Measurements from ENCODE around the gene FCHSD1.
A peak's percentile ranks its signal among the peaks of the same experiment; 100 is the strongest.

Gene FCHSD1

DNA sequence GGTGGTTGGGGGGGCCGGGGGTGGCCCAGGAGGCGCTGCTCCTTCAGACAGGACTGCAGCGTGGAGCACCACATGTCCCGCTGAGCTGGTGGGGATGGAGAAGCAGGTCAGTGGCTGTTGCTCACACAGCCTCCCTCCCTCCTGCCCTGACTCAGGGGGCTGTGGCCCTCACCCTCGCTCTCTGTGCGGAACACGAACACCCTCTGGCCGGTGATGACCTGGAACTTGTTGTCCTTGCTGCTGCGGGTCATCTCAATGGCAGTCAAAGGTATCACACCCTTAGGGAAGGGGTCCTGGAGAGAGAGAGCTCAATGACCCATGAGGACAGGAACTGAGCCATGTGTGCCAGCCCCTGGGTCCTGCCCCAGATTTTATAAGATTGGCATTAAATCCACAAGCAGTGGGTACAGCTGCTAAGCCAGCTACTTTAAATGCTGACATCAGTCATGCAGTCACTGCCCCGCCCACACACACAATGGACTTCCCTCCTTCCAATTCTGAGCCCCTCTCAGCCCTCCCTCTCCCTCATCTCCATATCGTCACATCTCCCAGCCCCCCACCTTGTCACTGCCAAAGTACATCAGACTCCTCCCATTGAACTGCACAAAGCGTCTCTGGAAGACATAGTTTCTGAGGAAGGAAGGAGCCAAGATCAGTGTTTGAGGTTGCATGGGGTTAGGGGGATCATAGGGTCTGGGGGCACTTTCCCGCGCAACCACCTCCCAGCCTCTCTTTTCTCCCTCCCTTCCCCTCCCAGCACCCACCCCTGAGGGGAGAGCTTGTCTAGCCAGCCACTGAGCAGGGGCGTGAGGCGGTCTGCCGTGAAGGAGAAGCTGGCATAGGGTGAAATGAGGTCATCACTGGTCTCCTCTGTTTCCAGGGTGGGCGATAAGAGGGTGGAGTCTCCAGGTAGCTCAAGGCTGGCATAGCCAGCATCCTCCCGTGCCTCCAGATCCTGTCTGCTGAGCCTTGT lies 21.9 kb upstream of the FCHSD1 start:
- DNase-seq = no peak

DNA sequence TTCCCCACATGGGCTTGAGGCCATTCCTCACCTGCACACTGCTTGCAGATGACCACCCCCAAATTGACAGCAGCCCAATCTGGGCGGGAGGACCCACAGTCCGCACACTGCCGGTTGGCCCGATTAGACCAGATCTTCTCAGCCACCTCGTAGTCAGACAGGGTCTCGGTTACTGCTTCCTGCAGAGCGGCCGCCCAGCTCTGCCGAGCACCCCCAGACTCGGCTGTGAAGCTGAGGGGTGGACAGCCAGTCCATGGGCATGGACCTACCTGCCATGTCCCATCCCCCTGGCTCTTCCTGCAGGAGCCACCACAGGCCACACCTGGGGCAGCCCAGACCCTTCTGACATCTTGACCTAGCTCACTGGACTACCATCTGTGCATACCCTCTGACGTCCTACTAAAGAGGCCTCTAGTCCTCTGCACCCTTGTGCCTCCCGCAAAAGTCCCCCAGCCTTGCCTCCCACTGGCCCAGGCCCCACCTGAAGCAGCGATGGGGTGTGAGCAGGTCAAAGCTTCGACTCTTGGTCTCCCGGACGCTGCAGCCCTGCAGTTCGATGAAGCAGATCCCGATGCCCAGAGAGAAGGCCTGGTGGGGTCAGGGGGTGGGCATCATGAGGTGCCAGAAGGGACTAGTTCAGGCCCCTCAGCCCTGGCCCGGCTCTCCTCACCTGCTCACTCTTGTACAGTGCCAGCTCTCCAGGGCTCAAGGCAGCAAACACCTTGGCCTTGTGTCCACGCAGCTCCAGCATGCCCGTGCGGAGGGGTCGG lies 21.0 kb upstream of the FCHSD1 start:
- no peak for DNase-seq

GRCh38 chr5:141669520-141669919 lies 18.3 kb upstream of the FCHSD1 start:
- DNase-seq = no peak

- no peak for DNase-seq
These were observed 17.5 kb upstream of the FCHSD1 start for GRCh38 chr5:141668601-141669265.

GRCh38 chr5:141665995-141666940 lies 15.1 kb upstream of the FCHSD1 start:
- no peak for DNase-seq

DNA sequence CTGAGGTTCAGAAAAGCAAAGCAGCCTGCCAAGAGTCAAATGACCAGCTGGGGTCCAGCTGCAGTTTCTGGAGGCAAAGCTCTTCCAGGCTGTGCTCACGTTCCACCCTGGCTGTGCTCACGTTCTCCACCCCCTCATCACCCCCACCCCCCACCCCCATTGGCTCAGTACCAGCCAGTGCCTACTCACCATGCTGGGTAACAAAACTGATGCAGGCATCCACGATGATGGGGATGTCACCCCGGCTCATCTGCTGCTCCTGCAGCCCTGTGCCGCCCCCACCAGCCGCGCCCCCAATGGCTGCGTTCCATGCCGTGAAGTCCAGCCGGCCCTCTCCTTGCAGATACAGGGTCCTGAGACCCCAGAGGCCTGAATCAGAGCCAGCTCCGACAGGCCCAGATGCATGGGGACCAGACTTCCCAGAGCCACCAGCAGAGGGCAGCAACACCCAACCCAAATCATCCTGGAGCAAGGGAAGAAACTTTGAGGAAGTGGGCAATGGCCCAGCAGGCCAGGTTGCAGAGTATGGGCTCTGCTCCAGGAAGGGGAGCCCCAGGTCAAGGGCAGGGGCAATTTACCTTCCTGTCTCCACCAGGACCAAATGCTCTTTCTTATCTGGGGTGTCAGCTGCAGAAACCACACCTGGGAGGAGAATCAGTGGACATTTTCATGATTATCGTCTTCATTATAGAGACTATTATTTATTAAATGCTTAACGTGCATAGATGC lies 13.7 kb upstream of the FCHSD1 start:
- DNase-seq = peak; percentile 78

GRCh38 chr5:141663506-141663905 lies 12.3 kb upstream of the FCHSD1 start:
- DNase-seq = no peak

DNA sequence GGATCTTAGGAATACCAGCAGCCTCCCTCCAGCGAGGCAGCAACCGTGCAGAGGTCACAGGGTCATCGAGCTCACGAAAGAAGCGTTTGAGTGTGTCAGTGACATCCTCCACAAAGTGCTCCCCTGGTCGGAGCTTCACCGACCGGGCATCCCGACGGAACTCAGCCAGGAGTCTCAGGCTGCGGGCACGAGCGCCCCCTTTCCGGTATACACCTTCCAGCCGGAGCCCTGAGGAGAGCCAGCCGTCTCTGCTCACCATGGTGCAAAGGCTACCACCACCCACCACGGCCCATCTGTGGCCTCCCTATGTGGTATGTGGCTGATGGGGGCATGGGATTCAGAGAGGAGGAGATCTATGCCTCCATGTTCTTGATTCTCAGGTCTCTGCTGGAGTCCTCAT lies 10.8 kb upstream of the FCHSD1 start:
- no peak for DNase-seq

- no peak for DNase-seq
These were observed 6.8 kb upstream of the FCHSD1 start for GRCh38 chr5:141657937-141658545.

DNA sequence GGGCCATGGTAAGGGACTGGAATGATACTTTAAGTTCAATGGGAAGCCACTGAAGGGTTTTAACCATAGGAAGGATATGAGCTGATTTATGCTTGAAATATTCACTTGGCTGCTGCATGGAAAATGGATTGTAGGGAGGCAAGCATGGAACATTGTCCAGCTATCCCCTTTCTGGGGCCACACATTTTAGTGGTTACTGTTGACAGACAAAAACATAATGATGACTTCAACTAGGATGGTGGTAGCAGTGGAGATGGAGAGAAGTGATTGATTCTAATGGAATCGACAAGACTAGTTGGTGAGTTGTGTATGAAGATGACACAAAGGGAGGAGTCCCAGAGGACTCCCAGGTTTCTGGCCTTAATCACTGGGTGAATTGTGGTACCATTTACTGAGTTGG lies 6.2 kb upstream of the FCHSD1 start:
- no peak for DNase-seq

- DNase-seq = no peak
These were observed 5.2 kb upstream of the FCHSD1 start for GRCh38 chr5:141656396-141656795.

GRCh38 chr5:141655020-141655419 lies 3.8 kb upstream of the FCHSD1 start:
- DNase-seq = no peak

DNA sequence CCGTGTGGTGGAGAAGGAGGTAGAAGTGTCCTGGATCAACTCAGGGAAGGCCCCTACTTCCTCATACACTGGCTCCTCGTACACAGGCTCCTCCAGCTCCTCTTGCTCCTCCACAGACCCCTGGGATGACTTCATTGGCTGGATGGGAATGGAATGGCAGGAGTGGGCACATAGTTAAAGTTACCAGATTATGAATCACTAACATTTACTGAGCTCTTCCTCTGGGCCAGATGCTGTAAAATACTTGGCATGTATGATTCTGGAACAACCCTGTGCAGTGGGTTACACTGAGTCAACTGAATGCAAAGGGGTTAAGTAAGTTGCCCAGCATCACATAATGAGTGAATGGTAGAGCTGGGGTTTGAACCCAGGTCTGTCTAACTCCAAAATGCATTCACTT lies 3.1 kb upstream of the FCHSD1 start:
- DNase-seq = no peak

- no peak for DNase-seq
These were observed 499 bp upstream of the FCHSD1 start for GRCh38 chr5:141651728-141652105.

- no peak for DNase-seq
These were observed 1.2 kb downstream of the FCHSD1 start for GRCh38 chr5:141649972-141650371.

GRCh38 chr5:141649056-141649688 lies 2.0 kb downstream of the FCHSD1 start:
- DNase-seq = no peak

DNA sequence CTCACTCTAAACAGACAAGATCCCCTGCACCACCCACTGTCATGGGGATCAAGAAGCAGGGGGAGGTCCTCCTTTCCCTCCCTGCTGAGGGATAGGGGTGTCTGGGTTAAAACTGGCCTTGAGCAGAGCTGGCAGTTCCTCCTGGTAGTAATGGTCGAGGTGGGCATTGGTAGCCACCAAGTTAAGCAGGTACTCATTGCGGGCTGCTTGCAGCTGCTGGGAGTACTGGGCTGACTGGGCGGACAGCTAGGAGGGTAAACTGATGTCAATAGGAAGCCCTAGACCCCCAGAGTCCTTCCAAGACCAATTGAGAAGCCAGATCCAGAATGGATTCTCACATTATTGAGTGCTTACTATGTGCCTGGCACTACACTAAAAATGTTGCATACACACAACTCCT lies 3.4 kb downstream of the FCHSD1 start:
- DNase-seq = no peak

- DNase-seq = no peak
These were observed 4.0 kb downstream of the FCHSD1 start for GRCh38 chr5:141647242-141647641.

- no peak for DNase-seq
These were observed 5.2 kb downstream of the FCHSD1 start for GRCh38 chr5:141646026-141646425.

DNA sequence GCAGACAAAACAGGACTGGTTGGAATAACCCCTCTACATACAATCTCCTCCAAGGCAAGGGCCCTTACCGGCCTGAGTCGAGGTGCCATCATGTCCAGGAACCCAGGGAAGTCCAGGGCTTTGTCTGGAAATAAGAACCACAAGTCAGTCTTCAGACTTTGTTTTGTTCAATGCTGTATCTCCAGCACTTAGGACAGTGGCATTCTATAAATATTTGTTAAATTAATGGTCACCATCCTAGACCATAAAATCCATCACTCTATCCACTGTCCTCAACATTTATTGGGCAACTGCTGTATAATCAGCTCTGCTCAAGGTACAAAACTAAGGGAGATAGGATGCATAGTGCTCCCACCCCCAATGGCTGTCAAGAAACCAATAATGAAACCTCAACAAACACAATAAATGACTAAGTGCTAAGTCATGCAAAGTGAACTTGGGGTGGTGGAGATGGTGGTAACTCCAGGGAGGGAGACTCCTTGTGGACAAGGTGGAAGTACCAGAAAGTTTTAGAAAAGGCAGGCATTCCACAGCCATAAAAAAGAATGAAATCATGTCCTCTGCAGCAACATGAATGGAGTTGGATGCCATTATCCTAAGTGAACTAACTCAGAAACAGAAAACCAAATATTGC lies 9.5 kb downstream of the FCHSD1 start:
- DNase-seq = no peak

All from activated T-cell treated with anti-CD3 and anti-CD28 coated beads, Interleukin-2, amount 50 U/mL, for 1 hour (primary cell).